ENCODE results near the gene ARHGEF1. TPM values are rescaled to one million over a fixed set of nuclear protein-coding genes. Genes with fewer than 3 reads are reported as not detected.

The ARHGEF1 gene
- polyA plus RNA-seq, 1 experiment: 19.5 TPM

GRCh38 chr19:41861846-41862245, 21.1 kb upstream of the ARHGEF1 start:
- Histone ChIP-seq H3K27me3 (ENCODE audit: control insufficient read depth, insufficient read depth, low read length) (no peaks in the 10 kb centered on the region), H3K27ac (ENCODE audit: low read depth, low read length) (no peak overlapping the region), H3K9me3 (ENCODE audit: control insufficient read depth, insufficient read depth, low read length) (no peaks in the 10 kb centered on the region), H3K4me3 (ENCODE audit: low read depth, low read length) (peak overlapping the region; percentile 99)
- TF ChIP-seq, protein P1, sequence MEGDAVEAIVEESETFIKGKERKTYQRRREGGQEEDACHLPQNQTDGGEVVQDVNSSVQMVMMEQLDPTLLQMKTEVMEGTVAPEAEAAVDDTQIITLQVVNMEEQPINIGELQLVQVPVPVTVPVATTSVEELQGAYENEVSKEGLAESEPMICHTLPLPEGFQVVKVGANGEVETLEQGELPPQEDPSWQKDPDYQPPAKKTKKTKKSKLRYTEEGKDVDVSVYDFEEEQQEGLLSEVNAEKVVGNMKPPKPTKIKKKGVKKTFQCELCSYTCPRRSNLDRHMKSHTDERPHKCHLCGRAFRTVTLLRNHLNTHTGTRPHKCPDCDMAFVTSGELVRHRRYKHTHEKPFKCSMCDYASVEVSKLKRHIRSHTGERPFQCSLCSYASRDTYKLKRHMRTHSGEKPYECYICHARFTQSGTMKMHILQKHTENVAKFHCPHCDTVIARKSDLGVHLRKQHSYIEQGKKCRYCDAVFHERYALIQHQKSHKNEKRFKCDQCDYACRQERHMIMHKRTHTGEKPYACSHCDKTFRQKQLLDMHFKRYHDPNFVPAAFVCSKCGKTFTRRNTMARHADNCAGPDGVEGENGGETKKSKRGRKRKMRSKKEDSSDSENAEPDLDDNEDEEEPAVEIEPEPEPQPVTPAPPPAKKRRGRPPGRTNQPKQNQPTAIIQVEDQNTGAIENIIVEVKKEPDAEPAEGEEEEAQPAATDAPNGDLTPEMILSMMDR (IDR thresholded peaks at IDR 0.05; ENCODE audit: low read depth, low read length): no peak
- CTCF ChIA-PET: interaction anchor here (0.7 kb wide), 1 partner anchor 108 kb away, joined by 4 read pairs; no protein-coding TSS in a partner anchor
- POLR2A ChIA-PET: interaction anchor here (2.5 kb wide), 1 partner anchor 11 kb away, joined by 24 read pairs; no protein-coding TSS in a partner anchor
- no peak for DNase-seq (ENCODE audit: low read depth, low spot score)

DNA sequence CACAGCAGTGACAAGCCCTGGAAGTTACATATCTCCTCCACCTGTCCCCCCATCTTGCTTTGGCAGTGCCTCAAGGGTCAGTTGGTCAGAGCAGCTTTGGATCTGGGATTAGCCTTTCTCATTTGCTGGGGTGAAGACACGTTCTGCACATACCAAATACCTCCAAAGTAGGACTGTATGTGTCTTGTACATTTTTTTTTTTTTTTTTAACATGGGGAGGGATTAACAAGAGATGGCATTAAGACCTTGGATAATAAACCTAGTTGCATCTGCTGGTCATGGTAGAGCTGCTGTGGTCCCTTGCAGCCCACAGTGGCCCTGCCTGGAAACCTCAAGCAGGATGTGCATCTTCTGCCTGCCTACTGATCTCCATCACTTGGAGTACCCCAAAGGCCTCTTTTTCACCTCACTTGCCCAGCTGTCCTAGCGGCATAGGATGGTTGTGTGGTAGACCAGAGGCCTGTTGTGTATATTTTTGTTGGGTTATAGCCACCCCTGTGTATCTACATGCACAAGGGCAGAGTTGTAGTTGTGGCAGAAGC, 20.5 kb upstream of the ARHGEF1 start:
- H3K4me3 ChIP-seq (ENCODE audit: low read depth, low read length): peak overlapping the region; percentile 99

DNA sequence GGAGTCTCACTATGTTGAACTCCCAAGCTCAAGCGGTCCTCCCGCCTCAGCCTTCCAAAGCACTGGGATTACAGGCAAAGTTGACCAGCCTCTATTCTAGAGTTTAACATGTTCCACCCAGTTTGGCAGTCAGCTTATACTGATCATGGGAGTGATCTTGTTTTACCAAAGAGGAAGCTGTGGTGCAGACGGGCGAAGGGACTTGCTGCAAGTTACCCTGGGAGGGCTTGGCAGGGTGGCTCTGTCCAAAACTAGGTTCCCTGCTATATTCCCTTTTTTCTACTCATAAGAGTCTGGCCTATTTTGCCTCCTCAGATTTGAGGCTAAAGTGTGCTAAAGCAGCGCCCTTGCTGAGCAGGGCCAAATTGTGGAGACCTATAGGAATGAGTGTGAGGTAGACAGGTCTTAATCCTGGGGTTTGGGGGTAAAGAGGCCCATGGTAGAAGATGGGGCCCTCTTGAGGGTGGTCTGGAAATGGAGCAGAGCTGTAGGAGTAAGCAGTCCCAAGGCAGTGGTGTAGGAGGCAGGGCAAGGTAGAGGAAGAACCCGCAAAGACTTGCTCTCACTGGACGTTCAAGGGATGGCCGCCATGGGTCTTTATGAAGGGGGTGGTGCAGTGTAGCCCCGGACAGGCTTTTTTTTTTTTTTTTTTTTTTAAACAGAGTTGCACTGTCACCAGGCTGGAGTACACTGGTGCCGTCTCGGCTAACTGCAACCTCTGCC, 19.6 kb upstream of the ARHGEF1 start:
- Histone ChIP-seq H3K27me3 (ENCODE audit: control insufficient read depth, insufficient read depth, low read length) (no peaks in the 10 kb centered on the region), H3K9me3 (ENCODE audit: control insufficient read depth, insufficient read depth, low read length) (no peaks in the 10 kb centered on the region), H3K4me3 (ENCODE audit: low read depth, low read length) (no peak overlapping the region), H3K27ac (ENCODE audit: low read depth, low read length) (peak overlapping the region; percentile 21)
- DNase-seq (ENCODE audit: low read depth, low spot score): no peak
- ChIA-PET POLR2A (interaction anchor here (1.1 kb wide), 1 partner anchor 10 kb away, joined by 6 read pairs; no protein-coding TSS in a partner anchor), CTCF (interaction anchor here (1.0 kb wide), 1 partner anchor 10 kb away, joined by 3 read pairs; no protein-coding TSS in a partner anchor)
- TF ChIP-seq, protein P1 (IDR thresholded peaks at IDR 0.05; ENCODE audit: low read depth, low read length): no peak

More for the DNA sequence above, 20.5 kb upstream of the ARHGEF1 start:
- Histone ChIP-seq H3K9me3 (ENCODE audit: control insufficient read depth, insufficient read depth, low read length) (no peaks in the 10 kb centered on the region), H3K27me3 (ENCODE audit: control insufficient read depth, insufficient read depth, low read length) (no peaks in the 10 kb centered on the region), H3K27ac (ENCODE audit: low read depth, low read length) (no peak overlapping the region)
- TF ChIP-seq, protein P1 (IDR thresholded peaks at IDR 0.05; ENCODE audit: low read depth, low read length): no peak
- CTCF ChIA-PET: interaction anchor here (0.7 kb wide), 1 partner anchor 109 kb away, joined by 4 read pairs; no protein-coding TSS in a partner anchor
- no peak for DNase-seq (ENCODE audit: low read depth, low spot score)
- POLR2A ChIA-PET: interaction anchor here (1.1 kb wide), 1 partner anchor 11 kb away, joined by 6 read pairs; no protein-coding TSS in a partner anchor

DNA sequence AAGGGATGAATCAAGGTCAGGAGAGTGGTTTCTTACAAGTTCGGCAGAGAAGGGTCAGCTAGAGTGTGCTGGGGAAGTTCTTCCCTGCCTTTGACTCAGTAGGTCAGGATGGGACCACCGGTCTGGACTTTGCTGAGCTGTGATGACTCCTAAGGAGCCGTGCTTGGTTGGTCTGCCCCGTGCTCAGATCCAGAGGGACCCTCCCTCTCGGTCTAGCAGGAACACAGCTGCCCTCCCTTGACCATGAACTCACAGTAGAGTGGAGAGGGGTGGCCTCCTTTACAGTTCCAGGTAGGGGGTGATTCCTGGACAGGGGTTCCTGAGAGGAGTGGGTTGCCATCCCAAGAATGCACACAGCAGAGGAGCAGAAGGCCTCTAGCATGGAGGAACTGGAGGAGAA, 18.6 kb upstream of the ARHGEF1 start:
- no peaks in the 10 kb centered on the region for H3K27me3 ChIP-seq (ENCODE audit: control insufficient read depth, insufficient read depth, low read length)
- no peak for DNase-seq (ENCODE audit: low read depth, low spot score)
- H3K27ac ChIP-seq (ENCODE audit: low read depth, low read length): peak overlapping the region; percentile 21
- H3K9me3 ChIP-seq (ENCODE audit: control insufficient read depth, insufficient read depth, low read length): no peaks in the 10 kb centered on the region
- no peak overlapping the region for H3K4me3 ChIP-seq (ENCODE audit: low read depth, low read length)
- TF ChIP-seq, protein P1 (IDR thresholded peaks at IDR 0.05; ENCODE audit: low read depth, low read length): no peak
- ChIA-PET CTCF (no interaction called here), POLR2A (interaction anchor here (0.7 kb wide), 1 partner anchor 22 kb away, joined by 5 read pairs; no protein-coding TSS in a partner anchor)

- TF ChIP-seq, protein P1 (IDR thresholded peaks at IDR 0.05; ENCODE audit: low read depth, low read length): no peak
These were observed 16.7 kb upstream of the ARHGEF1 start for GRCh38 chr19:41866284-41866683.

More at GRCh38 chr19:41866284-41866683, 16.7 kb upstream of the ARHGEF1 start:
- Histone ChIP-seq H3K4me3 (ENCODE audit: low read depth, low read length) (no peak overlapping the region), H3K27ac (ENCODE audit: low read depth, low read length) (peak overlapping the region; percentile 47), H3K9me3 (ENCODE audit: control insufficient read depth, insufficient read depth, low read length) (no peaks in the 10 kb centered on the region), H3K27me3 (ENCODE audit: control insufficient read depth, insufficient read depth, low read length) (no peaks in the 10 kb centered on the region)
- DNase-seq (ENCODE audit: low read depth, low spot score): no peak
- CTCF ChIA-PET: no interaction called here
- POLR2A ChIA-PET: interaction anchor here (1.0 kb wide), 1 partner anchor 18 kb away, joined by 5 read pairs; no protein-coding TSS in a partner anchor
